GM12872 (cell line): Measurements from ENCODE around the gene USP6NL.

Experiments used
- TF ChIP-seq, protein P1 (sequence below): IDR thresholded peaks from 3 replicates; pipeline ENCODE4 v1.5.1; 2011; ENCODE audit warnings: low read depth, mild to moderate bottlenecking, low read length, moderate library complexity; ENCODE audit not compliant: insufficient read depth

USP6NL gene

DNA sequence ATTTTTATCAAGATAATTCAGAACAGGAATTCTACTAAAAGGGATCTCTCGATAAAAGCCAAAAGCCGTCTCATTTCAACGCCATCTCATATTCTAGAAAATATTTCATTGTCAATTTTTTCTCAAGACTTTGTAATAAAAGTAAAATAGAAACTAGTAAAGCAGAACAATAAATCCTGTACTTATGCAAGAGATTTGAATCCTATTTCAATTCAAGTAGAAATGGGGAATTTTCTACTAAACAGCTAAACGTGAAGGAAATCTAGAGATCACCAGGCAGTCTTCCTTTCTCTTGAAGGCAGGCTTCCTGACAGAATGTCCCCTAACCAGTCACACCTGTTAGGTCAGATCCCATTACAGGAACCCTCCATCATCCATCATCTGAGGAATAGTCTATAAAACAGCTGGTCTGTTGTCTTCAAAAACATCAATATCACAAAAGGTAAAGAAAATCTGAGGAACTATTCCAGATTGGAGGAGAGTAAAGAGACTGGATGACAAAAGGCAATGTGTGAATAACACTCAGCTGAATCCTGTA lies 23.7 kb downstream of the USP6NL start:
- TF ChIP-seq, protein P1, sequence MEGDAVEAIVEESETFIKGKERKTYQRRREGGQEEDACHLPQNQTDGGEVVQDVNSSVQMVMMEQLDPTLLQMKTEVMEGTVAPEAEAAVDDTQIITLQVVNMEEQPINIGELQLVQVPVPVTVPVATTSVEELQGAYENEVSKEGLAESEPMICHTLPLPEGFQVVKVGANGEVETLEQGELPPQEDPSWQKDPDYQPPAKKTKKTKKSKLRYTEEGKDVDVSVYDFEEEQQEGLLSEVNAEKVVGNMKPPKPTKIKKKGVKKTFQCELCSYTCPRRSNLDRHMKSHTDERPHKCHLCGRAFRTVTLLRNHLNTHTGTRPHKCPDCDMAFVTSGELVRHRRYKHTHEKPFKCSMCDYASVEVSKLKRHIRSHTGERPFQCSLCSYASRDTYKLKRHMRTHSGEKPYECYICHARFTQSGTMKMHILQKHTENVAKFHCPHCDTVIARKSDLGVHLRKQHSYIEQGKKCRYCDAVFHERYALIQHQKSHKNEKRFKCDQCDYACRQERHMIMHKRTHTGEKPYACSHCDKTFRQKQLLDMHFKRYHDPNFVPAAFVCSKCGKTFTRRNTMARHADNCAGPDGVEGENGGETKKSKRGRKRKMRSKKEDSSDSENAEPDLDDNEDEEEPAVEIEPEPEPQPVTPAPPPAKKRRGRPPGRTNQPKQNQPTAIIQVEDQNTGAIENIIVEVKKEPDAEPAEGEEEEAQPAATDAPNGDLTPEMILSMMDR, result no peak

DNA sequence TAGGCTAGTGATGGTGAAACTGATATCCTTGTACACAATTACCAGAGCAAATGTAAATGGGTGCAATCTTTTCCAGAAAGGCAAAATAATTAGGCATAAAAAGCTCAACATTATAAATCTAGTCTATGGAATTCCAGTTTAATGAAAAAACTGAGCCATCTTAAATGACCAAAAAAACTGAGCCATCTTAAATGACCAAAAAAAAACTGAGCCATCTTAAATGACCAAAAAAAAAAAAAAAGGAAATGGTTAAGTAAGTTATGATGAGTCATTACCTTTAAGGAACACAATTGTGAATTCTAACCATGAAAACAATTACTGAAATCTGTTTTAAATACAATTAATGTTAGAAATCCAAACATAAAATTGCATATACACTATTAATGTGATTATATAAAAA lies 25.3 kb downstream of the USP6NL start:
- TF ChIP-seq, protein P1, result no peak

DNA sequence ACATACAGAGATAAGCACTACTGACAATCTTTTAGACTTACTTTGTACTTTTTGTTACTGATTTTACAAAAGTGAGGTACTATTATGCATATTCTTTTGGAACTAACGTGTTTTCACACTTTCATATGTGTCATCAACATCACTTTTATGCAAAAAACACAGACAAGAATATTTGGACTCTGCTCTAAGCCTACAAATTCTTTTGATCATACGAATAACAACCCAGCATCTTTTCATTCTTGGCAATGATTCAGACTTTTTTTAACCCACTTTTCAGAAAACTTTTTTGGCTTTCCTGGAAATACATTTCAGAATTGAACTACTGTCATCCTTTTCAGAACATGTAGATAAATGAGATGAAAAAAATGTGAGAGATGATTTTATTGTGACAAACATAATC lies 30.2 kb downstream of the USP6NL start:
- TF ChIP-seq, protein P1, result no peak

- TF ChIP-seq, protein P1, result no peak
These were observed 31.6 kb downstream of the USP6NL start for GRCh38 chr10:11579885-11580284.

- TF ChIP-seq, protein P1, result no peak
These were observed 32.6 kb downstream of the USP6NL start for GRCh38 chr10:11578802-11579255.

DNA sequence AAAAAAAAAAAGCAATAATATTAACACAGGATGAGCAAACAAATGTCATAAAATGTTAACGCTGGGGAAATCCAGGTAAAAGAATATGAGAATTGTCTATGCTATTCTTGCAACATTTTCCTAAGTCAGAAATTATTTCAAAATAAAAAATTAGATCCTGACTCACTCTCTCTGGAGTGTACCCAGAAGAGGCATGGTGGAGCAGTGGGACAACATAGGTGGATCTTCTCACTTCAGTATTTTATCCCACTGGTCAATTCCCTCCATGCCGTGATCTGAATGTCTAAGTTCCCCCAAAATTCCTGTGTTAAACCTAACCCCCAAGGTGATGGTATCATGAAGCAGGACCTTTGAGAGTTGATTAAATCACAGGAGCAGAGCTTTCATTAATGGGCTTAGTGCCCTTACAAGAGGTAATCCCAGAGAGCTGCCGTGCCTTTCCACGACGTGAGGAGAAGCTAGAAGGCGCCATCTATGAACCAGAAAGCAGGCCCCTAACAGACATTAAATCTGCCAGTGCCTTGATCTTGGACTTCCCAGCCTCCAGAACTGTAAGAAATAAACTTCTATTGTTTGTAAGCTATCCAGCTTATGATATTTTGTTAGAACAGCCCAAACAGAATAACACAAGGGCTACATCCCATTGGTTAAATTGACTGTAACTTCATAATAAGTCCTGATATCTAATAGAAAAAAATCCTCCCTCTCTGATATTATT lies 35.2 kb downstream of the USP6NL start:
- TF ChIP-seq, protein P1, result no peak

DNA sequence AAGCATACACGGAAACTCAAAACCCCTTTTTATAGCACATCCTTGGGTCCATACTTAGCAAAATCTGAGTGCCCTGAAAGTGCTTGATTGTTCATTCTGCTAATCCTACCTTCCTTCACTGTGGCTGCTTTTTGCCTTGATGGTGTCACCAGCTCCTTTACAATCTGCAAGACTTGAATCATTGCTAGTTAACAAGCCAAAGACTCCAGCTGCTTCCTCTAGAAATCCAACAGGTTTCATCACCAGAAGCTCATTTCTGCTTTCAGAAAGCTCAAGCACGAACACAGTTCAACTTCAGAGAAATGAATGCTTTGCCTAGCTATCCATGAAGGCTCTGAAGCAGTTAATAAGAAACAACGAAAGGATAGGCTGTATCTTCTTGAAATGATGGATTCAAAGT lies 38.0 kb downstream of the USP6NL start:
- TF ChIP-seq, protein P1, result no peak
